MM.1S (cell line): ENCODE data around the gene TGM6.

Experiments used
- DNase-seq: peaks from one replicate; pipeline ENCODE4 v3.0.0-alpha.2; 2015
- H2AFZ ChIP-seq: fragments of 300-600 bp; sonication (generic); 2 replicates; pipeline ENCODE4 v1.6.0; 2016; ENCODE audit warnings: antibody characterized with exemption, low read length
- H3F3A ChIP-seq: fragments of 300-600 bp; sonication (generic); 2 replicates; pipeline ENCODE4 v1.6.1; 2016; ENCODE audit warnings: mild to moderate bottlenecking, antibody characterized with exemption, low read length, moderate library complexity, mixed read lengths; ENCODE audit not compliant: insufficient read depth
- H3K27ac ChIP-seq: fragments of 300-600 bp; sonication (generic); 2 replicates; pipeline ENCODE4 v1.5.1; 2016; ENCODE audit warnings: mild to moderate bottlenecking, low read length
- H3K27me3 ChIP-seq: fragments of 300-600 bp; sonication (generic); replicated peaks from 2 replicates; pipeline ENCODE4 v1.6.0; 2016; ENCODE audit warnings: low read length; ENCODE audit not compliant: insufficient read depth
- H3K36me3 ChIP-seq: fragments of 300-600 bp; sonication (generic); replicated peaks from 2 replicates; pipeline ENCODE4 v1.6.1; 2016; ENCODE audit warnings: mild to moderate bottlenecking, low read length, mixed read lengths; ENCODE audit not compliant: insufficient read depth
- H3K4me1 ChIP-seq: fragments of 300-600 bp; sonication (generic); 2 replicates; pipeline ENCODE4 v1.6.1; 2016; ENCODE audit warnings: low read length, mixed read lengths
- H3K4me2 ChIP-seq: fragments of 300-600 bp; sonication (generic); 2 replicates; pipeline ENCODE4 v1.6.0; 2016; ENCODE audit warnings: low read depth, low read length
- H3K4me3 ChIP-seq: fragments of 300-600 bp; sonication (generic); 2 replicates; pipeline ENCODE4 v1.5.1; 2016; ENCODE audit warnings: low read length, mixed read lengths
- H3K79me2 ChIP-seq: fragments of 300-600 bp; sonication (generic); 2 replicates; pipeline ENCODE4 v1.6.1; 2016; ENCODE audit warnings: mixed run types, low read length, mixed read lengths
- H3K9ac ChIP-seq: fragments of 300-600 bp; sonication (generic); 2 replicates; pipeline ENCODE4 v1.6.1; 2016; ENCODE audit warnings: low read length, mixed read lengths
- H3K9me2 ChIP-seq: fragments of 300-600 bp; sonication (generic); replicated peaks from 2 replicates; pipeline ENCODE4 v1.6.1; 2016; ENCODE audit warnings: mild to moderate bottlenecking, low read length, mixed read lengths; ENCODE audit not compliant: insufficient read depth
- H3K9me3 ChIP-seq: fragments of 300-600 bp; sonication (generic); replicated peaks from 2 replicates; pipeline ENCODE4 v1.6.1; 2016; ENCODE audit warnings: mild to moderate bottlenecking, low read length, mixed read lengths; ENCODE audit not compliant: insufficient read depth
- H4K20me1 ChIP-seq: fragments of 300-600 bp; sonication (generic); 2 replicates; pipeline ENCODE4 v1.6.1; 2016; ENCODE audit warnings: mild to moderate bottlenecking, low read length, moderate library complexity, mixed read lengths; ENCODE audit not compliant: insufficient read depth
- CTCF ChIP-seq: fragments of 300-600 bp; sonication (generic); IDR thresholded peaks from 2 replicates; pipeline ENCODE4 v1.5.1; 2016; ENCODE audit warnings: antibody characterized with exemption, low read length, mixed read lengths
- EZH2 ChIP-seq: fragments of 300-600 bp; sonication (generic); optimal IDR thresholded peaks from 2 replicates; pipeline ENCODE3; 2017; ENCODE audit warnings: low read depth, mild to moderate bottlenecking, antibody characterized with exemption, low read length, mixed read lengths
- EZH2phosphoT487 ChIP-seq: fragments of 300-600 bp; sonication (generic); IDR thresholded peaks from 2 replicates; pipeline ENCODE4 v1.6.1; 2018; ENCODE audit warnings: antibody characterized with exemption, low read length

Gene TGM6

GRCh38 chr20:2380601-2381000 lies at the start of gene TGM6:
Gene TGM6 (plus strand): TSS chr20:2380901. CDS start chr20:2380969, 68 bp downstream.
- H3K4me1 ChIP-seq = peaks cover 16% of the 10 kb centered on the region
- H3K4me3 ChIP-seq = no peak within 1 kb of the TSS
- H3K4me2 ChIP-seq = peak within 1 kb of the TSS; percentile 49; the same call in 1 of the 2 replicates
- no peaks in the 10 kb centered on the region for H3K36me3 ChIP-seq
- no peaks in the 10 kb centered on the region for H3K9me3 ChIP-seq
- no peaks in the 10 kb centered on the region for H3K79me2 ChIP-seq
- no peaks in the 10 kb centered on the region for H3K9me2 ChIP-seq
- no peak for DNase-seq
- no peak within 1 kb of the TSS for H3K27ac ChIP-seq
- H4K20me1 ChIP-seq = no peaks in the 10 kb centered on the region
- no peak for TF ChIP-seq CTCF
- TF ChIP-seq EZH2 = no peak
- no peak for TF ChIP-seq EZH2phosphoT487
- no peaks in the 10 kb centered on the region for H3K27me3 ChIP-seq
- H3F3A ChIP-seq = no peaks in the 10 kb centered on the region
- H3K9ac ChIP-seq = no peak within 1 kb of the TSS
- H2AFZ ChIP-seq = peak within 1 kb of the TSS; percentile 9; the same call in 1 of the 2 replicates

- H3K4me2 ChIP-seq = no peak overlapping the region
- H3K4me1 ChIP-seq = no peaks in the 10 kb centered on the region
- no peak for DNase-seq
- no peaks in the 10 kb centered on the region for H3K9me3 ChIP-seq
- H3K27ac ChIP-seq = no peak overlapping the region
- no peaks in the 10 kb centered on the region for H3F3A ChIP-seq
- no peaks in the 10 kb centered on the region for H3K9me2 ChIP-seq
- no peak overlapping the region for H3K4me3 ChIP-seq
- no peaks in the 10 kb centered on the region for H3K79me2 ChIP-seq
- H2AFZ ChIP-seq = no peak overlapping the region
- H3K9ac ChIP-seq = no peak overlapping the region
- H3K27me3 ChIP-seq = no peaks in the 10 kb centered on the region
- TF ChIP-seq CTCF = no peak
- TF ChIP-seq EZH2 = no peak
- TF ChIP-seq EZH2phosphoT487 = no peak
- no peaks in the 10 kb centered on the region for H4K20me1 ChIP-seq
- H3K36me3 ChIP-seq = no peaks in the 10 kb centered on the region
Measured at GRCh38 chr20:2331106-2331505, 49.6 kb upstream of the TGM6 start.

GRCh38 chr20:2331901-2332565 lies 48.7 kb upstream of the TGM6 start:
- Histone ChIP-seq H3K4me2 (no peak overlapping the region), H3K79me2 (no peaks in the 10 kb centered on the region)

GRCh38 chr20:2332711-2333110 lies 48.0 kb upstream of the TGM6 start:
- Histone ChIP-seq H3F3A (no peaks in the 10 kb centered on the region), H3K9me2 (no peaks in the 10 kb centered on the region), H3K4me1 (no peaks in the 10 kb centered on the region), H3K9me3 (no peaks in the 10 kb centered on the region), H3K9ac (no peak overlapping the region), H2AFZ (no peak overlapping the region), H3K79me2 (no peaks in the 10 kb centered on the region), H3K27ac (no peak overlapping the region), H3K36me3 (no peaks in the 10 kb centered on the region), H3K4me3 (no peak overlapping the region), H3K27me3 (no peaks in the 10 kb centered on the region), H4K20me1 (no peaks in the 10 kb centered on the region), H3K4me2 (no peak overlapping the region)
- TF ChIP-seq CTCF (no peak), EZH2phosphoT487 (no peak), EZH2 (no peak)
- no peak for DNase-seq

More at GRCh38 chr20:2331901-2332565, 48.7 kb upstream of the TGM6 start:
- H3K9me2 ChIP-seq = no peaks in the 10 kb centered on the region
- H3K4me1 ChIP-seq = no peaks in the 10 kb centered on the region
- no peaks in the 10 kb centered on the region for H3K9me3 ChIP-seq
- no peak for DNase-seq
- TF ChIP-seq EZH2phosphoT487 = no peak
- no peak overlapping the region for H3K27ac ChIP-seq
- no peaks in the 10 kb centered on the region for H3K36me3 ChIP-seq
- no peaks in the 10 kb centered on the region for H4K20me1 ChIP-seq
- no peaks in the 10 kb centered on the region for H3K27me3 ChIP-seq
- no peaks in the 10 kb centered on the region for H3F3A ChIP-seq
- H2AFZ ChIP-seq = no peak overlapping the region
- no peak overlapping the region for H3K4me3 ChIP-seq
- no peak overlapping the region for H3K9ac ChIP-seq
